MM.1S (cell line): ENCODE data around the gene TMEM59.

ENCODE experiments used
- DNase-seq: peaks from one replicate; pipeline ENCODE4 v3.0.0-alpha.2; 2015
- H2AFZ ChIP-seq: fragments of 300-600 bp; sonication (generic); 2 replicates; pipeline ENCODE4 v1.6.0; 2016; ENCODE audit warnings: antibody characterized with exemption, low read length
- H3F3A ChIP-seq: fragments of 300-600 bp; sonication (generic); 2 replicates; pipeline ENCODE4 v1.6.1; 2016; ENCODE audit warnings: mild to moderate bottlenecking, antibody characterized with exemption, low read length, moderate library complexity, mixed read lengths; ENCODE audit not compliant: insufficient read depth
- H3K27ac ChIP-seq: fragments of 300-600 bp; sonication (generic); 2 replicates; pipeline ENCODE4 v1.5.1; 2016; ENCODE audit warnings: mild to moderate bottlenecking, low read length
- H3K27me3 ChIP-seq: fragments of 300-600 bp; sonication (generic); replicated peaks from 2 replicates; pipeline ENCODE4 v1.6.0; 2016; ENCODE audit warnings: low read length; ENCODE audit not compliant: insufficient read depth
- H3K36me3 ChIP-seq: fragments of 300-600 bp; sonication (generic); replicated peaks from 2 replicates; pipeline ENCODE4 v1.6.1; 2016; ENCODE audit warnings: mild to moderate bottlenecking, low read length, mixed read lengths; ENCODE audit not compliant: insufficient read depth
- H3K4me1 ChIP-seq: fragments of 300-600 bp; sonication (generic); 2 replicates; pipeline ENCODE4 v1.6.1; 2016; ENCODE audit warnings: low read length, mixed read lengths
- H3K4me2 ChIP-seq: fragments of 300-600 bp; sonication (generic); 2 replicates; pipeline ENCODE4 v1.6.0; 2016; ENCODE audit warnings: low read depth, low read length
- H3K4me3 ChIP-seq: fragments of 300-600 bp; sonication (generic); 2 replicates; pipeline ENCODE4 v1.5.1; 2016; ENCODE audit warnings: low read length, mixed read lengths
- H3K79me2 ChIP-seq: fragments of 300-600 bp; sonication (generic); 2 replicates; pipeline ENCODE4 v1.6.1; 2016; ENCODE audit warnings: mixed run types, low read length, mixed read lengths
- H3K9ac ChIP-seq: fragments of 300-600 bp; sonication (generic); 2 replicates; pipeline ENCODE4 v1.6.1; 2016; ENCODE audit warnings: low read length, mixed read lengths
- H3K9me2 ChIP-seq: fragments of 300-600 bp; sonication (generic); replicated peaks from 2 replicates; pipeline ENCODE4 v1.6.1; 2016; ENCODE audit warnings: mild to moderate bottlenecking, low read length, mixed read lengths; ENCODE audit not compliant: insufficient read depth
- H3K9me3 ChIP-seq: fragments of 300-600 bp; sonication (generic); replicated peaks from 2 replicates; pipeline ENCODE4 v1.6.1; 2016; ENCODE audit warnings: mild to moderate bottlenecking, low read length, mixed read lengths; ENCODE audit not compliant: insufficient read depth
- H4K20me1 ChIP-seq: fragments of 300-600 bp; sonication (generic); 2 replicates; pipeline ENCODE4 v1.6.1; 2016; ENCODE audit warnings: mild to moderate bottlenecking, low read length, moderate library complexity, mixed read lengths; ENCODE audit not compliant: insufficient read depth
- EZH2 ChIP-seq: fragments of 300-600 bp; sonication (generic); optimal IDR thresholded peaks from 2 replicates; pipeline ENCODE3; 2017; ENCODE audit warnings: low read depth, mild to moderate bottlenecking, antibody characterized with exemption, low read length, mixed read lengths
- EZH2phosphoT487 ChIP-seq: fragments of 300-600 bp; sonication (generic); IDR thresholded peaks from 2 replicates; pipeline ENCODE4 v1.6.1; 2018; ENCODE audit warnings: antibody characterized with exemption, low read length
- TF ChIP-seq, protein P1 (sequence below): fragments of 300-600 bp; sonication (generic); IDR thresholded peaks from 2 replicates; pipeline ENCODE4 v1.5.1; 2016; ENCODE audit warnings: antibody characterized with exemption, low read length, mixed read lengths

Gene TMEM59

DNA sequence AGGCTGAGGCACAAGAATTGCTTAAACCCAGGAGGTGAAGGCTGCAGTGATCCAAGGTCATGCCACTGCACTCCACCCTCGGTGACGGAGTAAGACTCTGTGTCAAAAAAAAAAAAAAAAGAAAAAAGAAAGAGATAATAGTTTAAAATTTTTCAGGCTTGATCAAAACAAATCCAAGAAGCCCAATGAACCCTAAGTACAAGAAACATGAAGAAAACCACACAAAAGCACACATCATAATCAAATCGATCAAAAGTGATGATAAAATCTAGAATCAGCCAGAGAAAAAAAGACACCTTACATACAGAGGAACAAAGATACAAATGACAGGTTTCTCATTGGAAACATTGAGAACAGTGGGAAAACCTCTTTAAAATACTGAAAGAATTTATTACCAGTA is 66.5 kb downstream of the TMEM59 start:
- Histone ChIP-seq H3K79me2 (no peaks in the 10 kb centered on the region), H3F3A (no peaks in the 10 kb centered on the region), H3K27me3 (no peaks in the 10 kb centered on the region), H3K9me2 (no peaks in the 10 kb centered on the region), H4K20me1 (no peaks in the 10 kb centered on the region), H3K9ac (no peak overlapping the region), H3K27ac (no peak overlapping the region), H3K4me1 (peaks cover 6% of the 10 kb centered on the region; the same call in 1 of the 2 replicates), H3K36me3 (no peaks in the 10 kb centered on the region), H3K4me3 (no peak overlapping the region), H3K4me2 (no peak overlapping the region), H2AFZ (no peak overlapping the region), H3K9me3 (no peaks in the 10 kb centered on the region)
- TF ChIP-seq EZH2phosphoT487 (no peak), EZH2 (no peak)
- TF ChIP-seq, protein P1, sequence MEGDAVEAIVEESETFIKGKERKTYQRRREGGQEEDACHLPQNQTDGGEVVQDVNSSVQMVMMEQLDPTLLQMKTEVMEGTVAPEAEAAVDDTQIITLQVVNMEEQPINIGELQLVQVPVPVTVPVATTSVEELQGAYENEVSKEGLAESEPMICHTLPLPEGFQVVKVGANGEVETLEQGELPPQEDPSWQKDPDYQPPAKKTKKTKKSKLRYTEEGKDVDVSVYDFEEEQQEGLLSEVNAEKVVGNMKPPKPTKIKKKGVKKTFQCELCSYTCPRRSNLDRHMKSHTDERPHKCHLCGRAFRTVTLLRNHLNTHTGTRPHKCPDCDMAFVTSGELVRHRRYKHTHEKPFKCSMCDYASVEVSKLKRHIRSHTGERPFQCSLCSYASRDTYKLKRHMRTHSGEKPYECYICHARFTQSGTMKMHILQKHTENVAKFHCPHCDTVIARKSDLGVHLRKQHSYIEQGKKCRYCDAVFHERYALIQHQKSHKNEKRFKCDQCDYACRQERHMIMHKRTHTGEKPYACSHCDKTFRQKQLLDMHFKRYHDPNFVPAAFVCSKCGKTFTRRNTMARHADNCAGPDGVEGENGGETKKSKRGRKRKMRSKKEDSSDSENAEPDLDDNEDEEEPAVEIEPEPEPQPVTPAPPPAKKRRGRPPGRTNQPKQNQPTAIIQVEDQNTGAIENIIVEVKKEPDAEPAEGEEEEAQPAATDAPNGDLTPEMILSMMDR, result no peak
- DNase-seq, result no peak

GRCh38 chr1:53984726-53985125 is 68.3 kb downstream of the TMEM59 start:
- no peak overlapping the region for H2AFZ ChIP-seq
- H3K4me2 ChIP-seq, result no peak overlapping the region
- no peak overlapping the region for H3K4me3 ChIP-seq

DNA sequence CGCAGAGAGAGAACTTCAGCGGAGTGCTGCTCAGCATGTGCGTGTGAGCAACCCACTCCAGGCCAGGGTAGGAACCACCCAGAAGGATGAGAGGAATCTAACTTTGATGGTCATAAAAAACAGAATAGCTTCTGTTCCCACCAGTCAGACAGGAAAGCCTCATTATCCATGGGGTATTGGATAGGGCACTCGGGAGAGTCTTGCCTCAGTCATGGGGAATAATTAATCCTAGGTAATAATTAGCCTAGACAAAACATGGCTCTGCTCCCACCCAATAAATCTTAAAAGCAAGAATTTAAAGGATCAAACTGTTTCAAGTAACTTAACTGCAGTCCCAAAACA is 70.3 kb downstream of the TMEM59 start:
- H3K9ac ChIP-seq, result no peak overlapping the region
- no peak overlapping the region for H3K4me3 ChIP-seq
- TF ChIP-seq EZH2, result no peak
- no peaks in the 10 kb centered on the region for H4K20me1 ChIP-seq
- no peak overlapping the region for H3K27ac ChIP-seq
- H3F3A ChIP-seq, result no peaks in the 10 kb centered on the region
- no peaks in the 10 kb centered on the region for H3K9me3 ChIP-seq
- H3K36me3 ChIP-seq, result no peaks in the 10 kb centered on the region
- no peaks in the 10 kb centered on the region for H3K79me2 ChIP-seq
- no peak overlapping the region for H2AFZ ChIP-seq
- DNase-seq, result no peak
- H3K27me3 ChIP-seq, result no peaks in the 10 kb centered on the region
- H3K4me2 ChIP-seq, result no peak overlapping the region
- H3K4me1 ChIP-seq, result peaks cover 4% of the 10 kb centered on the region; the same call in 1 of the 2 replicates
- H3K9me2 ChIP-seq, result no peaks in the 10 kb centered on the region

More at GRCh38 chr1:53984726-53985125, 68.3 kb downstream of the TMEM59 start:
- Histone ChIP-seq H3K36me3 (no peaks in the 10 kb centered on the region), H3K9me3 (no peaks in the 10 kb centered on the region), H3K79me2 (no peaks in the 10 kb centered on the region), H3K4me1 (peaks cover 6% of the 10 kb centered on the region; the same call in 1 of the 2 replicates), H3K9me2 (no peaks in the 10 kb centered on the region), H3K27me3 (no peaks in the 10 kb centered on the region), H4K20me1 (no peaks in the 10 kb centered on the region), H3K27ac (no peak overlapping the region), H3K9ac (no peak overlapping the region), H3F3A (no peaks in the 10 kb centered on the region)
- no peak for DNase-seq
- TF ChIP-seq EZH2 (no peak), EZH2phosphoT487 (no peak)
- TF ChIP-seq, protein P1, result no peak

DNA sequence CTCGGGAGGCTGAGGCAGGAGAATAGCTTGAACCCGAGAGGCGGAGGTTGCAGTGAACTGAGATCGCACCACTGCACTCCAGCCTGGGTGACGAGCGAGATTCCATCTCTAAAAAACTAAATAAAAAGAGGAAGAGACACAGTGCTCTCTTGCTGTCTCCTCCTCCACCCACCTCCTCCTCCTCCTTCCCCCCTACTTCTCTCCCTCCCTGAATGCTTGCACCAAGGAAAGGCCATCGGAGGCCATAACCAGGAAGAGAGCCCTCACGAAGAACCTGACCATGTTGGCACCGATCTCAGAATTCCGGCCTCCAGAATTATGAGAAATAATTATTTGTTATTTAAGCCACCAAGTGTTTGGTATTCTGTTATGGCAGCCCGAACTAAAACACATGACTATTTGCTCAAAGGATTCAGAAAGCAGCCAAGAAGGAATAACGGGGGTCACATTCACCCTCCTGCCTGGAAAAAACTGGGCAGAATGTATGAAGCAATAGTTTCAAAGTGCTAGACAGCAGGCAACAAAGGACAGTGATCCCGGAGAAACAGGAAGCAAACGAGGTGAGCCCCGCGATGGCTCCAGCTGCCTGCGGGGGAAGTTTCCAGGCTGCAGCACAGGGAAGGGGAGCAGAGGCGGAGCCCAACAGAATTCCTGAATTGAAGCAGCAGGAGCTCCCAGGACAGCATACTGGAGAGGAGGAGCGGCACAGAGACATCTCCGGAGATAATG is 70.8 kb downstream of the TMEM59 start:
- Histone ChIP-seq H3K9me2 (no peaks in the 10 kb centered on the region), H3K79me2 (no peaks in the 10 kb centered on the region), H3K4me3 (no peak overlapping the region), H3K27me3 (no peaks in the 10 kb centered on the region), H3K9ac (no peak overlapping the region), H3K4me2 (no peak overlapping the region), H3K9me3 (no peaks in the 10 kb centered on the region), H3K27ac (no peak overlapping the region), H3K4me1 (no peaks in the 10 kb centered on the region), H3K36me3 (no peaks in the 10 kb centered on the region), H2AFZ (no peak overlapping the region), H3F3A (no peaks in the 10 kb centered on the region), H4K20me1 (no peaks in the 10 kb centered on the region)
- DNase-seq, result no peak
- TF ChIP-seq, protein P1, result no peak
- no peak for TF ChIP-seq EZH2
- TF ChIP-seq EZH2phosphoT487, result no peak
